GM12878 (cell line): ENCODE results near the gene TSFM. TPM values are rescaled to one million over a fixed set of nuclear protein-coding genes. Genes with fewer than 3 reads are reported as not detected.

Experiments used
- ATAC-seq: fragments of 200-7000 bp; cut with Tn5 transposase; 3 replicates; pipeline ENCODE4 v1.9.1; 2020; ENCODE audit warnings: mild to moderate bottlenecking, moderate library complexity
- BruUV-seq: library from RNA; stranded (reverse); fragments of 400-500 nt; replicated peaks from 2 replicates; lab custom pipeline; 2021; lab: Mats Ljungman, UMichigan
- CTCF ChIA-PET: fragments of 300-600 bp; sonication (Branson Sonifier 250); formaldehyde crosslinking; extraction: SDS; loops from one replicate; lab custom pipeline; 2021; ENCODE audit warnings: inconsistent platforms; lab: Yijun Ruan, JAX
- POLR2A ChIA-PET: fragments of 350-600 bp; formaldehyde crosslinking; extraction: SDS; loops from one replicate; lab custom pipeline; 2021; ENCODE audit warnings: inconsistent platforms; lab: Charles Lee
- RAD21 ChIA-PET: fragments of 300-600 bp; sonication (Branson Sonifier 250); formaldehyde crosslinking; loops from one replicate; lab custom pipeline; 2023; ENCODE audit warnings: antibody characterized with exemption; ENCODE audit not compliant: unreplicated experiment; lab: Charles Lee
- SMC1A ChIA-PET: fragments of 300-600 bp; sonication (Branson Sonifier 250); formaldehyde crosslinking; loops from one replicate; lab custom pipeline; 2023; ENCODE audit not compliant: unreplicated experiment, uncharacterized antibody; lab: Charles Lee
- DNase-seq: peaks from one replicate; pipeline ENCODE4 v3.0.0-alpha.2; 2011; ENCODE audit warnings: low read depth, low spot score
- FAIRE-seq: peaks from 3 replicates; lab custom pipeline; 2011; peaks lifted over from hg19 to GRCh38; lab: Jason Lieb, UNC
- H2AFZ ChIP-seq: 2 replicates; pipeline ENCODE4 v1.6.0; 2011; ENCODE audit warnings: low read depth, low read length, control low read depth; ENCODE audit not compliant: control insufficient read depth
- H3K27ac ChIP-seq: 2 replicates; pipeline ENCODE4 v1.5.1; 2011; ENCODE audit warnings: control low read depth; ENCODE audit not compliant: control insufficient read depth, insufficient read depth
- H3K27me3 ChIP-seq, 2 experiments: replicated peaks in 1 of 2; 2 replicates each; pipeline versions ENCODE4 v1.6.0 to v1.6.1; 2011; ENCODE audit warnings: low read length in 1 of 2; ENCODE audit not compliant: control insufficient read depth in 2 of 2, insufficient read depth in 2 of 2
- H3K36me3 ChIP-seq, 2 experiments: 2 replicates each; pipeline ENCODE4 v1.5.1; 2011; ENCODE audit warnings: low read length in 1 of 2; ENCODE audit not compliant: control insufficient read depth in 2 of 2, insufficient read depth in 2 of 2
- H3K4me1 ChIP-seq: 2 replicates; pipeline ENCODE4 v1.6.1; 2011; ENCODE audit warnings: mild to moderate bottlenecking, low read length, moderate library complexity, mixed read lengths; ENCODE audit not compliant: control insufficient read depth, insufficient read depth
- H3K4me2 ChIP-seq: 2 replicates; pipeline ENCODE4 v1.6.0; 2011; ENCODE audit warnings: control low read depth; ENCODE audit not compliant: control insufficient read depth, insufficient read depth
- H3K4me3 ChIP-seq: fragments of 200-600 bp; sonication (generic); 2 replicates; pipeline ENCODE4 v1.5.1; 2016
- H3K79me2 ChIP-seq: 2 replicates; pipeline ENCODE4 v1.6.0; 2011; ENCODE audit warnings: low read length; ENCODE audit not compliant: control insufficient read depth, insufficient read depth
- H3K9ac ChIP-seq: 2 replicates; pipeline ENCODE4 v1.8.0; 2011; ENCODE audit warnings: low read length, control low read depth, mixed read lengths; ENCODE audit not compliant: control insufficient read depth, insufficient read depth
- H3K9me3 ChIP-seq: replicated peaks from 3 replicates; pipeline ENCODE4 v1.5.1; 2011; ENCODE audit warnings: mild to moderate bottlenecking, low read length; ENCODE audit not compliant: control insufficient read depth, insufficient read depth
- H4K20me1 ChIP-seq: 2 replicates; pipeline ENCODE4 v1.6.0; 2011; ENCODE audit not compliant: control insufficient read depth, insufficient read depth
- ASH2L ChIP-seq: fragments of 300-600, 200-600 bp; sonication (generic); IDR thresholded peaks from 2 replicates; pipeline ENCODE4 v1.6.1; 2017; ENCODE audit warnings: low read depth, mild to moderate bottlenecking, borderline replicate concordance
- BHLHE40 ChIP-seq, 2 experiments: fragments of 450-650 bp in 1 of 2; IDR thresholded peaks; 2 replicates each; pipeline ENCODE4 v1.6.1; 2011 to 2017; ENCODE audit warnings: low read depth in 2 of 2, borderline replicate concordance in 1 of 2, improper control_type of control experiment in 1 of 2, low read length in 1 of 2, mild to moderate bottlenecking in 1 of 2
- BMI1 ChIP-seq: fragments of 450-650 bp; IDR thresholded peaks from 2 replicates; pipeline ENCODE4 v1.6.1; 2016; ENCODE audit warnings: mild to moderate bottlenecking, moderate library complexity, borderline replicate concordance
- CBFB ChIP-seq: IDR thresholded peaks from 2 replicates; pipeline ENCODE4 v1.6.1; 2016; ENCODE audit warnings: antibody characterized with exemption, low read depth
- CBX5 ChIP-seq: sonication (generic); IDR thresholded peaks from 2 replicates; pipeline ENCODE4 v1.6.1; 2016; ENCODE audit warnings: low read depth, moderate library complexity, mild to moderate bottlenecking, inconsistent platforms
- CUX1 ChIP-seq: IDR thresholded peaks from 2 replicates; pipeline ENCODE4 v1.6.1; 2012; ENCODE audit warnings: improper control_type of control experiment, low read depth, low read length; ENCODE audit not compliant: insufficient replicate concordance
- GABPA ChIP-seq: IDR thresholded peaks from 2 replicates; pipeline ENCODE4 v1.6.1; 2014; ENCODE audit warnings: antibody characterized with exemption, low read depth, mild to moderate bottlenecking, inconsistent platforms
- HDGF ChIP-seq: fragments of 450-650 bp; IDR thresholded peaks from 2 replicates; pipeline ENCODE4 v1.6.1; 2016; ENCODE audit warnings: antibody characterized with exemption
- JUNB ChIP-seq: IDR thresholded peaks from 2 replicates; pipeline ENCODE4 v1.6.1; 2016; ENCODE audit warnings: antibody characterized with exemption, mild to moderate bottlenecking
- POU2F2 ChIP-seq: IDR thresholded peaks from 3 replicates; pipeline ENCODE4 v1.6.1; 2011; ENCODE audit warnings: low read depth, mild to moderate bottlenecking, low read length, borderline replicate concordance
- RB1 ChIP-seq: fragments of 450-650 bp; formaldehyde crosslinking; IDR thresholded peaks from 2 replicates; pipeline ENCODE4 v1.6.1; 2017; ENCODE audit warnings: mild to moderate bottlenecking, borderline replicate concordance
- RBBP5 ChIP-seq: fragments of 200-600 bp; sonication (generic); conservative IDR thresholded peaks from 2 replicates; pipeline ENCODE4 v1.6.1; 2016
- SMC3 ChIP-seq: IDR thresholded peaks from 2 replicates; pipeline ENCODE4 v1.6.1; 2011; ENCODE audit warnings: low read length, improper control_type of control experiment, borderline replicate concordance
- SUZ12 ChIP-seq: fragments of 200-600 bp; sonication (generic); IDR thresholded peaks from one replicate; pipeline ENCODE4 v1.6.1; 2018; ENCODE audit warnings: antibody characterized with exemption, mild to moderate bottlenecking; ENCODE audit not compliant: unreplicated experiment
- YBX1 ChIP-seq: fragments of 450-650 bp; IDR thresholded peaks from 2 replicates; pipeline ENCODE4 v1.6.1; 2016; ENCODE audit warnings: antibody characterized with exemption
- ZNF622 ChIP-seq: fragments of 450-650 bp; IDR thresholded peaks from 2 replicates; pipeline ENCODE4 v1.6.1; 2017; ENCODE audit warnings: mild to moderate bottlenecking, inconsistent platforms
- WGBS: methylation state at CpG from one replicate; pipeline ENCODE4 v1.1.6; 2016; ENCODE audit warnings: low lambda C conversion rate; ENCODE audit not compliant: insufficient replicate concordance, insufficient coverage; ENCODE audit errors: missing lambda C conversion rate; 5-methylcytosine and 5-hydroxymethylcytosine counted together
- in situ Hi-C: fragments of 300-500 bp; cut with MboI; formaldehyde crosslinking; loops from 9 replicates; pipeline ENCODE4 v1.14.3; 2018; ENCODE audit warnings: mixed read lengths
- intact Hi-C: fragments of 100-400 bp; cut with micrococcal nuclease; formaldehyde crosslinking; loops from one replicate; pipeline ENCODE4 v1.14.2; 2022; ENCODE audit not compliant: unreplicated experiment
- polyA plus RNA-seq, 11 experiments: library from polyadenylated mRNA; depleted of rRNA in 4 of 11; unstranded in 6 of 11; stranded (reverse) in 5 of 11; fragments of >200 nt; fragmentation: Nextera tagmentation in 4 of 11; fragmentation: Illumina TruSeq in 1 of 11; extraction: Ambion mirVana in 4 of 11; extraction: Trizol in 1 of 11; gene quantifications; 1 replicate in 1 of 11; 2 replicates in 10 of 11; pipeline versions ENCODE4 v1.2.1 to v1.2.3, GENCODE V29; 2011 to 2016; ENCODE audit warnings: inconsistent platforms in 2 of 11, missing spikeins in 2 of 11, low read depth in 1 of 11
- total RNA-seq, 4 experiments: library from RNA; depleted of rRNA in 3 of 4; stranded (reverse); fragments of >200 nt in 3 of 4; fragmentation: Illumina TruSeq in 1 of 4; extraction: Trizol in 1 of 4; gene quantifications; 2 replicates each; pipeline versions ENCODE4 v1.2.1 to v1.2.3, GENCODE V29; 2013 to 2021

The TSFM gene
- total and polyA plus RNA-seq, 10 of the 15 experiments (the other 5 are each of a cell fraction or from before 2014, with no cell fraction given) = 36.7 to 132 (median 45.6) TPM

GRCh38 chr12:57733928-57734327 is 48.7 kb upstream of the TSFM start:
- Histone ChIP-seq H3K9me3 (no peaks in the 10 kb centered on the region), H4K20me1 (no peaks in the 10 kb centered on the region), H2AFZ (no peak overlapping the region), H3K27ac (no peak overlapping the region), H3K9ac (no peak overlapping the region), H3K4me3 (no peak overlapping the region), H3K36me3 (peaks cover 4 to 12% of the 10 kb centered on the region in 2 experiments), H3K79me2 (no peaks in the 10 kb centered on the region), H3K4me1 (no peaks in the 10 kb centered on the region), H3K4me2 (no peak overlapping the region), H3K27me3 (no peaks in the 10 kb centered on the region)
- DNase-seq (no peak), ATAC-seq (no peak), FAIRE-seq (no peak)
- RAD21 ChIA-PET = no interaction called here
- in situ Hi-C loops (no loop called here), intact Hi-C loops (no loop called here)
- 98% methylated on average over 6 of the region's 6 CpGs for WGBS
- TF ChIP-seq BHLHE40 (IDR thresholded peaks at IDR 0.05; ENCODE audit: borderline replicate concordance in 1 of 2, low read depth in 2 of 2, low read length in 1 of 2) (no peak), ZNF622 (no peak), HDGF (no peak), POU2F2 (no peak), RB1 (no peak)
- CTCF ChIA-PET = no interaction called here
- POLR2A ChIA-PET = interaction anchor here (0.6 kb wide), 1 partner anchor 12 kb away, joined by 3 read pairs; no protein-coding TSS in a partner anchor
- BruUV-seq = no TSS peak
- SMC1A ChIA-PET = no interaction called here

- Histone ChIP-seq H3K4me2 (no peak overlapping the region), H3K4me1 (no peaks in the 10 kb centered on the region), H3K27me3 (no peaks in the 10 kb centered on the region), H3K36me3 (peaks cover 4 to 12% of the 10 kb centered on the region in 2 experiments), H3K9ac (no peak overlapping the region), H3K27ac (no peak overlapping the region), H2AFZ (no peak overlapping the region), H3K79me2 (0 out of 2 replicates have a peak, but pooled peaks cover 1% of the 10 kb centered on the region), H3K4me3 (no peak overlapping the region), H3K9me3 (no peaks in the 10 kb centered on the region), H4K20me1 (no peaks in the 10 kb centered on the region)
- FAIRE-seq (no peak), DNase-seq (no peak), ATAC-seq (no peak)
- ChIA-PET POLR2A (no interaction called here), RAD21 (no interaction called here), CTCF (no interaction called here), SMC1A (no interaction called here)
- BruUV-seq = no TSS peak
- in situ Hi-C loops = no loop called here
- intact Hi-C loops = no loop called here
- WGBS = 93% methylated on average over 4 of the region's 4 CpGs
- TF ChIP-seq YBX1 (no peak), SUZ12 (no peak), CBX5 (no peak), GABPA (no peak), SMC3 (no peak), RBBP5 (no peak), ASH2L (no peak), BMI1 (no peak), CBFB (no peak), JUNB (no peak), CUX1 (no peak)
Measured at GRCh38 chr12:57734591-57734990, 48.0 kb upstream of the TSFM start.
